Measurements from ENCODE around the gene ZNF561.

GRCh38 chr19:9640956-9641355, 19.9 kb upstream of the ZNF561 start:
- no peak for TF ChIP-seq EZH2 (IDR thresholded peaks at IDR 0.05; ENCODE audit: borderline replicate concordance, low read length)
- TF ChIP-seq, protein P1, sequence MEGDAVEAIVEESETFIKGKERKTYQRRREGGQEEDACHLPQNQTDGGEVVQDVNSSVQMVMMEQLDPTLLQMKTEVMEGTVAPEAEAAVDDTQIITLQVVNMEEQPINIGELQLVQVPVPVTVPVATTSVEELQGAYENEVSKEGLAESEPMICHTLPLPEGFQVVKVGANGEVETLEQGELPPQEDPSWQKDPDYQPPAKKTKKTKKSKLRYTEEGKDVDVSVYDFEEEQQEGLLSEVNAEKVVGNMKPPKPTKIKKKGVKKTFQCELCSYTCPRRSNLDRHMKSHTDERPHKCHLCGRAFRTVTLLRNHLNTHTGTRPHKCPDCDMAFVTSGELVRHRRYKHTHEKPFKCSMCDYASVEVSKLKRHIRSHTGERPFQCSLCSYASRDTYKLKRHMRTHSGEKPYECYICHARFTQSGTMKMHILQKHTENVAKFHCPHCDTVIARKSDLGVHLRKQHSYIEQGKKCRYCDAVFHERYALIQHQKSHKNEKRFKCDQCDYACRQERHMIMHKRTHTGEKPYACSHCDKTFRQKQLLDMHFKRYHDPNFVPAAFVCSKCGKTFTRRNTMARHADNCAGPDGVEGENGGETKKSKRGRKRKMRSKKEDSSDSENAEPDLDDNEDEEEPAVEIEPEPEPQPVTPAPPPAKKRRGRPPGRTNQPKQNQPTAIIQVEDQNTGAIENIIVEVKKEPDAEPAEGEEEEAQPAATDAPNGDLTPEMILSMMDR (conservative IDR thresholded peaks at IDR 0.05 in 1 of 2, IDR thresholded peaks at IDR 0.05 in 1 of 2; ENCODE audit: extremely low read depth in 1 of 2, insufficient read depth in 1 of 2, low read depth in 1 of 2, low read length in 2 of 2) = no peak

All from mammary epithelial cell (primary cell).